HG02852 (cell line): Measurements from ENCODE around the gene DERL3.
"Not testable (repeated sequence)": the region's sequence is repeated elsewhere in the genome, so short reads cannot be mapped to it uniquely, and the experiment has no call there.

Experiments
- ATAC-seq: cut with Tn5 transposase; IDR thresholded peaks from one replicate; pipeline ENCODE4 v1.9.1; 2021; ENCODE audit warnings: mild to moderate bottlenecking, moderate library complexity; ENCODE audit not compliant: unreplicated experiment

Gene DERL3

GRCh38 chr22:23838681-23839468 is at the start of gene DERL3:
DERL3 (minus strand) TSS chr22:23839006; CDS start chr22:23838987, 19 bp downstream.
- peak; percentile 82 for ATAC-seq

DNA sequence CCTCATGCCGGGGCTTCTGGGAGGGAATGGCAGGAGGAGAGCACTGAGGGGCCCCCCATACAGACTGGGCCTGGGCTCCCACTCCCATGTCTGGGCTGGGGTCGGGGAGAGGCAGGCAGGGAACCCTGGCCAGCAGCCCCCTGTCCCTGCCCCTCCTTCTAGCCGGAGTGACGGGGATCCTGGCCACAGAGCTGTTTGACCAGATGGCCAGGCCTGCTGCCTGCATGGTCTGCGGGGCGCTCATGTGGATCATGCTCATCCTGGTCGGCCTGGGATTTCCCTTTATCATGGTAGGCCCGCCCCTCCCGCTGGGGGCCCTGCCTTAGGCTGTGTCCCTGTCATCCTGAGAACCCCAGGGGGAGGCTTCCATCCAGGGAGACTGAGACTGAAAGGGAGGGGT is 45.3 kb upstream of the DERL3 start:
- no peak for ATAC-seq

DNA sequence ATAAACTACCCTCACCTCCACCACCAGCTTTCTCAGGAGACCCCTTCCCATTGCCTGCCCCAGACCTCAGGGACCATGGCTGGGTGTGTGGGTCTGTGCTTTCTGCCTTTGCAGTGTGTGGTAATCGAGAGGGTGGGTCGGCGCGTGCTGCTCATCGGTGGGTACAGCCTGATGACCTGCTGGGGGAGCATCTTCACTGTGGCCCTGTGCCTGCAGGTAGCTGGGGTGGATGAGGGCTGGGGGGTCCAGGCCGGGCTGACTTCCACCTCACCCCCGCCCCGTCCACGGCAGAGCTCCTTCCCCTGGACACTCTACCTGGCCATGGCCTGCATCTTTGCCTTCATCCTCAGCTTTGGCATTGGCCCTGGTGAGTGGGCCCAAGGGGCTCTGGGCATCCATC is 44.9 kb upstream of the DERL3 start:
- ATAC-seq: no peak

DNA sequence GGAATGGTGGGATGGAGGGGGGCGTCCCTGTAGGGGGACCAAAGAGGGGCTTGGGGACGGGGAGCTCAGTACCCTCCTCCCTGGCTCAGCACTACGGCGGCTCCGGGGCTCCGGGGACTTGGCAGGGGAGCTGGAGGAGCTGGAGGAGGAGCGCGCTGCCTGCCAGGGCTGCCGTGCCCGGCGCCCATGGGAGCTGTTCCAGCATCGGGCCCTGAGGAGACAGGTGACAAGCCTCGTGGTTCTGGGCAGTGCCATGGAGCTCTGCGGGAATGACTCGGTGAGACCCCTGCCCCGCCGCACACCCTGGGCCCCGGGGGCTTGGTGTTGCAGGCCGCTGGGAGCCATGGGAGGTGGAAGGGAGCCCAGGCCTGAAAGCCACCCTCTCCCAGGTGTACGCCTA is 43.6 kb upstream of the DERL3 start:
- ATAC-seq: no peak

DNA sequence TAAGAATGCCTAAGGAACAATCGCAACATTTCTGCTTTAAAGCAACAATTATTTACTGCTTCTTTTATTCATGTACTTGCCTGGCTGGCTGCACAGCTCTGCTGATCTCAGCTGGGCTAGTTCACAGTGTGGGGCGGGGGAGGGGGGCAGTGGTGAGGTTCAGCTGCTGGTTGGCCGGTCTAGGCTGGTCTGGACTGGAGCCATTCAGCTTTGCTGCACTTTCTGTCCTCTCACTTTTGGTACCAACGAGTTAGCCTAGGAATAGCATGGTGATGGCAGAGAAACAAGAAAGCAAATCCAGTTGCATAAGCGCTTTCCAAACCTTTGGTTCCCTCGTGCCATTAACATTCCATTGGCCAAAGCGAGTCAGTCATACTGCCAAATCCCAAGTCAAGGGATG is 39.4 kb upstream of the DERL3 start:
- no peak for ATAC-seq

GRCh38 chr22:23877566-23877965 is 38.8 kb upstream of the DERL3 start:
- no peak for ATAC-seq

- ATAC-seq: no peak
These were observed 37.0 kb upstream of the DERL3 start for GRCh38 chr22:23875801-23876200.

GRCh38 chr22:23874871-23875270 is 36.1 kb upstream of the DERL3 start:
- ATAC-seq: no peak

- ATAC-seq: no peak
These were observed 29.8 kb upstream of the DERL3 start for GRCh38 chr22:23868580-23868979.

GRCh38 chr22:23864499-23865154 is 25.8 kb upstream of the DERL3 start:
- not testable (repeated sequence) for ATAC-seq

GRCh38 chr22:23862103-23862502 is 23.3 kb upstream of the DERL3 start:
- ATAC-seq: no peak

DNA sequence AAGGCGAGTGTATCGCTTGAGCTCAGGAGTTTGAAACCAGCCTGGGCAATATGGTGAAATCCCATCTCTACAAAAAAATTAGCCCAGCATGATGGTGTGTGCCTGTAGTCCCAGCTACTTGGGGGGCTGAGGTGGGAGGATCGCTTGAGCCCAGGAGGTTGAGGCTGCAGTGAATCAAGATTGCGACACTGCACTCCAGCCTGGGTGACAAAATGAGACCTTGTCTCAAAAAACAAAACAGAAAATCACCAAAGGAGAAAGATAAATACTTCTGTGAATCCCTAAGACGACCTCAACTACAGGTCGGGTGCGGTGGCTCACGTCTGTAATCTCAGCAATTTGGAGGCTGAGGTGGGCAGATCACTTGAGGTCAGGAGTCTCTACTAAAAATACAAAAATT is 21.4 kb upstream of the DERL3 start:
- ATAC-seq: not testable (repeated sequence)

DNA sequence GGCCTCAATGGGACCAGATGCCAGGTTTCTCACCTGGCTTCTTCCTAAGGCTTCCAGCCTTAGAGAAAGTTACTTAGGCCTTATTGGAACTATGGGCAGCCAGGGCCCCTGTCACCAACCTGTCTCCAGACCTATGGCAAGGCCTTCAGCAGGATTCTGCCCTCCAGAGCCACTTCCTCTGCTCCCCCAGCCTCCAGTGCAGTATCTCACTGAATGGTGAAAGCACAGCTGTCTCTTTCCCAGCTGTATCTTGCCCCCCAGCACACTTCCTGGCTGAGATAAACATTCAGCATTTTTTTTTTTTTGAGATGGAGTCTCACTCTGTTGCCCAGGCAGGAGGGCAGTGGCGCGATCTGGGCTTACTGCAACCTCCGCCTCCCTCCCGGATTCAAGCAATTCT is 20.4 kb upstream of the DERL3 start:
- no peak for ATAC-seq

- no peak for ATAC-seq
These were observed 19.6 kb upstream of the DERL3 start for GRCh38 chr22:23858484-23858815.

- peak; percentile 91 for ATAC-seq
These were observed 19.0 kb upstream of the DERL3 start, which contains the start of gene SLC2A11 for GRCh38 chr22:23857606-23858483. SLC2A11 (plus strand) TSS chr22:23857875; CDS start chr22:23858000, 125 bp downstream.

- ATAC-seq: peak; percentile 51
These were observed 18.2 kb upstream of the DERL3 start for GRCh38 chr22:23856721-23857605.

- no peak for ATAC-seq
These were observed 11.4 kb upstream of the DERL3 start for GRCh38 chr22:23850136-23850611.

GRCh38 chr22:23849009-23850006 is 10.5 kb upstream of the DERL3 start:
- no peak for ATAC-seq
